ENCODE measurements around the gene GNG12.

DNA sequence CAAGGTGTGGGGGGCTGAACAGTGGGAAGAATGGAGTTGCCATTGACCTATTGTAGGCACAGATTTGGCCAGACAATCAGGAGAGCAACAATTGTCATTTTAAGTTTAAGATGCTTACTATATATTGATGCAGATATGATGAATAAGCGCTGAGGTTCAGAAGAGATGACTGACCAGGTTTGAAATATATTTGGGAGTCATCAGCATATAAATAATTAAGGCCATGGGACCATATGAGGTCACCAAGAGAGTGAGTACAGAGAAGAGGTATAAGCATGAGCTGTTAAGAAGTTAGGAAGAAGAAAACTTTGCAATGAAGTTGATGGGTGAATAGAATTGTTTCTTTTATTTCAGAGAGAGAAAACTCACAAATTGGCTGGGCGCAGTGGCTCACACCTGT lies 152.8 kb downstream of the GNG12 start:
- no peak for TF ChIP-seq GATA3 (IDR thresholded peaks at IDR 0.05; ENCODE audit: low read depth, low read length)
- no peak for TF ChIP-seq GATA2 (IDR thresholded peaks at IDR 0.05; ENCODE audit: low read depth, low read length)

Data from SH-SY5Y (cell line).